ENCODE results near the gene ACADM.

GRCh38 chr1:75725861-75726361 lies 1.4 kb downstream of the ACADM start:
- no peak for TF ChIP-seq CTCF (IDR thresholded peaks at IDR 0.05 in 2 of 3, conservative IDR thresholded peaks at IDR 0.05 in 1 of 3; ENCODE audit: borderline replicate concordance in 1 of 3, insufficient read depth in 1 of 3, low read depth in 2 of 3, low read length in 2 of 3)
- no peak for TF ChIP-seq TCF7L2 (IDR thresholded peaks at IDR 0.05; ENCODE audit: borderline replicate concordance, extremely low read depth, insufficient read depth, insufficient read length)
- TF ChIP-seq POLR2A (IDR thresholded peaks at IDR 0.05; ENCODE audit: borderline replicate concordance, extremely low read depth, insufficient read depth, insufficient read length) = no peak
- no peak for TF ChIP-seq REST (IDR thresholded peaks at IDR 0.05; ENCODE audit: low read depth)
- TF ChIP-seq JUND (IDR thresholded peaks at IDR 0.05) = no peak
- no peak for TF ChIP-seq ELF1 (IDR thresholded peaks at IDR 0.05; ENCODE audit: borderline replicate concordance, low read depth)
- TF ChIP-seq EZH2 (IDR thresholded peaks at IDR 0.05) = no peak
- no peak for TF ChIP-seq SRF (IDR thresholded peaks at IDR 0.05; ENCODE audit: low read depth)
- no peak for TF ChIP-seq FOSL1 (IDR thresholded peaks at IDR 0.05; ENCODE audit: low read depth)

All from HCT116 (cell line).